Measurements from ENCODE around the gene DNAJC17. TPM values are rescaled to one million over a fixed set of nuclear protein-coding genes. Genes with fewer than 3 reads are reported as not detected.

DNAJC17 gene
- total RNA-seq, 1 experiment from 2014 or later, result 39.3 TPM

DNA sequence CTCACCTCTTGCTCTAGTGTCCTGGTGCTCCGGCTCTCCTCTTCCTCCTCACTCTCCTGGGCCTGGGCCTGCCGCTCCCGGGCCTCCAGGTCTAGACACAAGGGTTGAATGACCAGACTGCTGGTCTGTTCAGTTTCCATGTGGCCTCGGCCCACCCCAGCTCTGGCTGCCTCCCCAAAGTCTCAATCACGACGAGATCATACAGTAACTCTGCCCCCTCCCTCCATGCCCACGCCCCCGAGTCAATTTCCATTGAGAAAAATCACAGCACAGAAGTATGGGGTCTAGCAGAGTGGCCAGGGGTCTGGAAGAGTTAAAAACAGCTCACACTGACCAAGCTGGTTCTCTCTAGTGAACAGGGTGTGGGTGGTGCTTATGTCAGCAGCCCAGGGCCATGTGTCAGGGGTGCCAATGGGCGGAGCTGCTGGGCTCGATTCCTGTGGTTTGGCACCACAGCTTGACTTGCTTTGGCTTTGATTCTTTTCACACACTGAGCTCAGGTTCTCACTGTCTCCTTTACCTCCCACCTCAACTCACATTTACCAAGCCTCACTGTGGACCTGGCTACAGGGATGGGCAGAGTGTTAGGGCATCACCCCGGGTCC lies 30.6 kb downstream of the DNAJC17 start:
- Histone ChIP-seq H3K9me3 (ENCODE audit: control insufficient read depth, insufficient read depth, low read depth, low read length) (no peaks in the 10 kb centered on the region), H3K27ac (ENCODE audit: low read length) (no peak overlapping the region), H3K27me3 (ENCODE audit: control insufficient read depth, insufficient read depth, low read length) (no peaks in the 10 kb centered on the region), H3K4me1 (ENCODE audit: control insufficient read depth, insufficient read depth, low read length) (no peaks in the 10 kb centered on the region), H3K4me3 (ENCODE audit: low read depth in 2 of 2, low read length in 2 of 2) (no peak overlapping the region), H3K36me3 (ENCODE audit: control insufficient read depth, insufficient read depth, low read length) (no peaks in the 10 kb centered on the region; the same call in 1 of the 2 replicates)
- intact Hi-C loops (cut with micrococcal nuclease; ENCODE audit: unreplicated experiment) (no loop called here), in situ Hi-C loops (cut with HindIII; ENCODE audit: low pct_unique_long_range_greater_than_20kb, low sequenced_read_pairs) (loop anchor here (25.0 kb wide), 1 partner anchor 139 kb away; no protein-coding TSS in a partner anchor)
- POLR2A ChIA-PET, result no interaction called here
- CTCF ChIA-PET, result interaction anchor here (0.6 kb wide), 1 partner anchor 115 kb away, joined by 3 read pairs; no protein-coding TSS in a partner anchor
- no peak for DNase-seq (ENCODE audit: low read depth, low spot score)
- TF ChIP-seq TCF7L2 (IDR thresholded peaks at IDR 0.05; ENCODE audit: low read depth, low read length), result no peak
- TF ChIP-seq, protein P1, sequence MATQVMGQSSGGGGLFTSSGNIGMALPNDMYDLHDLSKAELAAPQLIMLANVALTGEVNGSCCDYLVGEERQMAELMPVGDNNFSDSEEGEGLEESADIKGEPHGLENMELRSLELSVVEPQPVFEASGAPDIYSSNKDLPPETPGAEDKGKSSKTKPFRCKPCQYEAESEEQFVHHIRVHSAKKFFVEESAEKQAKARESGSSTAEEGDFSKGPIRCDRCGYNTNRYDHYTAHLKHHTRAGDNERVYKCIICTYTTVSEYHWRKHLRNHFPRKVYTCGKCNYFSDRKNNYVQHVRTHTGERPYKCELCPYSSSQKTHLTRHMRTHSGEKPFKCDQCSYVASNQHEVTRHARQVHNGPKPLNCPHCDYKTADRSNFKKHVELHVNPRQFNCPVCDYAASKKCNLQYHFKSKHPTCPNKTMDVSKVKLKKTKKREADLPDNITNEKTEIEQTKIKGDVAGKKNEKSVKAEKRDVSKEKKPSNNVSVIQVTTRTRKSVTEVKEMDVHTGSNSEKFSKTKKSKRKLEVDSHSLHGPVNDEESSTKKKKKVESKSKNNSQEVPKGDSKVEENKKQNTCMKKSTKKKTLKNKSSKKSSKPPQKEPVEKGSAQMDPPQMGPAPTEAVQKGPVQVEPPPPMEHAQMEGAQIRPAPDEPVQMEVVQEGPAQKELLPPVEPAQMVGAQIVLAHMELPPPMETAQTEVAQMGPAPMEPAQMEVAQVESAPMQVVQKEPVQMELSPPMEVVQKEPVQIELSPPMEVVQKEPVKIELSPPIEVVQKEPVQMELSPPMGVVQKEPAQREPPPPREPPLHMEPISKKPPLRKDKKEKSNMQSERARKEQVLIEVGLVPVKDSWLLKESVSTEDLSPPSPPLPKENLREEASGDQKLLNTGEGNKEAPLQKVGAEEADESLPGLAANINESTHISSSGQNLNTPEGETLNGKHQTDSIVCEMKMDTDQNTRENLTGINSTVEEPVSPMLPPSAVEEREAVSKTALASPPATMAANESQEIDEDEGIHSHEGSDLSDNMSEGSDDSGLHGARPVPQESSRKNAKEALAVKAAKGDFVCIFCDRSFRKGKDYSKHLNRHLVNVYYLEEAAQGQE (IDR thresholded peaks at IDR 0.05; ENCODE audit: insufficient read depth in 1 of 2, low read depth in 2 of 2, low read length in 1 of 2), result no peak
- no peak for TF ChIP-seq POLR2AphosphoS5 (IDR thresholded peaks at IDR 0.05; ENCODE audit: low read depth, low read length)
- TF ChIP-seq, protein P2, sequence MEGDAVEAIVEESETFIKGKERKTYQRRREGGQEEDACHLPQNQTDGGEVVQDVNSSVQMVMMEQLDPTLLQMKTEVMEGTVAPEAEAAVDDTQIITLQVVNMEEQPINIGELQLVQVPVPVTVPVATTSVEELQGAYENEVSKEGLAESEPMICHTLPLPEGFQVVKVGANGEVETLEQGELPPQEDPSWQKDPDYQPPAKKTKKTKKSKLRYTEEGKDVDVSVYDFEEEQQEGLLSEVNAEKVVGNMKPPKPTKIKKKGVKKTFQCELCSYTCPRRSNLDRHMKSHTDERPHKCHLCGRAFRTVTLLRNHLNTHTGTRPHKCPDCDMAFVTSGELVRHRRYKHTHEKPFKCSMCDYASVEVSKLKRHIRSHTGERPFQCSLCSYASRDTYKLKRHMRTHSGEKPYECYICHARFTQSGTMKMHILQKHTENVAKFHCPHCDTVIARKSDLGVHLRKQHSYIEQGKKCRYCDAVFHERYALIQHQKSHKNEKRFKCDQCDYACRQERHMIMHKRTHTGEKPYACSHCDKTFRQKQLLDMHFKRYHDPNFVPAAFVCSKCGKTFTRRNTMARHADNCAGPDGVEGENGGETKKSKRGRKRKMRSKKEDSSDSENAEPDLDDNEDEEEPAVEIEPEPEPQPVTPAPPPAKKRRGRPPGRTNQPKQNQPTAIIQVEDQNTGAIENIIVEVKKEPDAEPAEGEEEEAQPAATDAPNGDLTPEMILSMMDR (IDR thresholded peaks at IDR 0.05), result no peak
- no peak for TF ChIP-seq SIN3A (IDR thresholded peaks at IDR 0.05; ENCODE audit: borderline replicate concordance, insufficient read depth, low read depth, low read length)
- ATAC-seq, result no peak
- no TSS peak for BruUV-seq (replicated peaks)

DNA sequence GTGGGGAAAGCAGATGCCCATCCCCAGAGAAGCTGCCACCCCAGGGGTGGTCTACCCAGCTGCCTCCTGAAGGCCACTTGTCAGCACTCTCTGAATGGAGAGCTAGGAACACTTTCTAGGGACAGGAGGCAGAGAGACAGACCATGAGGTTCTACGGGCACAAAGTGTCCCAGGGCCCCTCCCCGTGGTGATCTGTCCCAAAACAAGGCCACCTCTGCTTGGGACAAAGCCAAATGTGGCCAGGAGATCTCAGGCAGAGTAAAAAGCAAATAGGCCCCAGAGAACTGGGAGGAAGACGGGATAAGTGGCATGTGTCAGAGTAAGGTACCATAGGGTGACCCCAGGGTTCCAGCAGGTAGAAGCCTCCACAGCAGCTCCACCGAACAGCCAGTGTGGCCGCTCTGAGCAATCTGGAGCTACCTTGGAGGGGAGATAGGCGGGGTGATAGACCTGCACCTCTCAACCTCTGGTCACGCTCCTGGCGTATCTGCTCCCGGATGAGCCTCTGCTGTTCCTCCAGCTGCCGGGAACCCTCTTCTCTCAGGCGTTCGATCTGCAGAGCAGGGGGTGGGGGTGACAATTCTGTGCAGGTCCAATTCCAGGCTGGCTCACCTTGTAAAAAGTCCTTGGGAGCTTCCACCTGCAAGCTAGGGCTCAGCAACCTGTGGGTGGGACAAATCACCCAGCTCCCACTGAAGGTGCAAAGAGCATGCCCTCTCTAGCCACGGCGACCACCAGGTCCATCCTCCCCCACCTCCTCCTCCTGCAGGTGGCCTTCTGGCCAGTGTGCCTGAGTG lies 31.3 kb downstream of the DNAJC17 start:
- TF ChIP-seq, protein P2 (IDR thresholded peaks at IDR 0.05), result no peak
- TF ChIP-seq, protein P1 (IDR thresholded peaks at IDR 0.05; ENCODE audit: insufficient read depth in 1 of 2, low read depth in 2 of 2, low read length in 1 of 2), result no peak
- TF ChIP-seq TCF7L2 (IDR thresholded peaks at IDR 0.05; ENCODE audit: low read depth, low read length) (no peak), SIN3A (IDR thresholded peaks at IDR 0.05; ENCODE audit: borderline replicate concordance, insufficient read depth, low read depth, low read length) (no peak), POLR2AphosphoS5 (IDR thresholded peaks at IDR 0.05; ENCODE audit: low read depth, low read length) (no peak)
- in situ Hi-C loops (cut with HindIII; ENCODE audit: low pct_unique_long_range_greater_than_20kb, low sequenced_read_pairs) (loop anchor here (25.0 kb wide), 1 partner anchor 139 kb away; no protein-coding TSS in a partner anchor), intact Hi-C loops (cut with micrococcal nuclease; ENCODE audit: unreplicated experiment) (no loop called here)
- Histone ChIP-seq H3K27me3 (ENCODE audit: control insufficient read depth, insufficient read depth, low read length) (no peaks in the 10 kb centered on the region), H3K4me1 (ENCODE audit: control insufficient read depth, insufficient read depth, low read length) (no peaks in the 10 kb centered on the region), H3K9me3 (ENCODE audit: control insufficient read depth, insufficient read depth, low read depth, low read length) (no peaks in the 10 kb centered on the region), H3K36me3 (ENCODE audit: control insufficient read depth, insufficient read depth, low read length) (no peaks in the 10 kb centered on the region; the same call in 1 of the 2 replicates), H3K4me3 (ENCODE audit: low read depth in 2 of 2, low read length in 2 of 2) (no peak overlapping the region), H3K27ac (ENCODE audit: low read length) (no peak overlapping the region)
- ATAC-seq (no peak), DNase-seq (ENCODE audit: low read depth, low spot score) (no peak)
- ChIA-PET POLR2A (no interaction called here), CTCF (interaction anchor here (0.6 kb wide), 1 partner anchor 116 kb away, joined by 3 read pairs; no protein-coding TSS in a partner anchor)
- BruUV-seq (replicated peaks), result no TSS peak
